Astrocyte of the cerebellum (primary cell): Measurements from ENCODE around the gene SPATA13.

Experiments used
- DNase-seq: peaks from one replicate; pipeline ENCODE4 v3.0.0-alpha.2; 2011; ENCODE audit warnings: low read depth
- H3K4me3 ChIP-seq: 2 replicates; pipeline ENCODE4 v1.5.1; 2011; ENCODE audit warnings: mild to moderate bottlenecking, low read depth, low read length, moderate library complexity
- CTCF ChIP-seq: IDR thresholded peaks from 2 replicates; pipeline ENCODE4 v1.5.1; 2012; ENCODE audit warnings: low read length, low read depth, moderate library complexity, mild to moderate bottlenecking; ENCODE audit errors: missing control alignments
- in situ Hi-C: cut with HindIII; loops from 2 replicates; pipeline ENCODE4 v1.10.0; 2017; ENCODE audit warnings: low sequenced_read_pairs

Gene SPATA13

GRCh38 chr13:24222756-24223155, 62.2 kb downstream of the SPATA13 start:
- in situ Hi-C loops = loop anchor here (25.0 kb wide), 1 partner anchor 185 kb away; no protein-coding TSS in a partner anchor
- TF ChIP-seq CTCF = no peak
- H3K4me3 ChIP-seq = no peak overlapping the region
- no peak for DNase-seq

GRCh38 chr13:24223341-24224231, 63.1 kb downstream of the SPATA13 start:
- no peak overlapping the region for H3K4me3 ChIP-seq
- DNase-seq = no peak
- in situ Hi-C loops = loop anchor here (25.0 kb wide), 1 partner anchor 186 kb away; no protein-coding TSS in a partner anchor
- TF ChIP-seq CTCF = no peak

DNA sequence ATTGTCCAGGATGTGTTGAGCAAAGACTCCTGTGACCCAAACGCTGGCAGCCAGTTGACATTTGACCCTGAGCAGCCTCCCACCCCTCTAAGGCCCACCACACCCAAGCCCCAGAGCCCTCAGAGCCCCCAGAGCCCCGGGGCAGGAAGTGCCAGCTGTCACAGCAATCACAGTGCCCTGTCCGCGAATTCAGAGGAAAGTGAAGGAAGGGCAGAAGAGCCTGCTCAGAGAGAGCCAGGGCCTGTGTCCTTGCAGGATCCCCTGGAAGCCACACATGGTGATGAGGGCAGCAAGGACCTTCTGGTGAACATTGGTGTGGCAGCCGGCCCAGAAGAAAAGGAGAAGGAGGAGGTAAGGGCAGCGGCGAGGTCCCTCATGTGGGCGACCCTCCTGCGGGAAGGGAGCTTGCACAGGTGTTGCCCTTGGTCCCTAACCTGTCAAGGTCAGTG, 63.7 kb downstream of the SPATA13 start:
- H3K4me3 ChIP-seq = no peak overlapping the region
- DNase-seq = no peak
- no peak for TF ChIP-seq CTCF
- in situ Hi-C loops = loop anchor here (25.0 kb wide), 1 partner anchor 187 kb away; no protein-coding TSS in a partner anchor

DNA sequence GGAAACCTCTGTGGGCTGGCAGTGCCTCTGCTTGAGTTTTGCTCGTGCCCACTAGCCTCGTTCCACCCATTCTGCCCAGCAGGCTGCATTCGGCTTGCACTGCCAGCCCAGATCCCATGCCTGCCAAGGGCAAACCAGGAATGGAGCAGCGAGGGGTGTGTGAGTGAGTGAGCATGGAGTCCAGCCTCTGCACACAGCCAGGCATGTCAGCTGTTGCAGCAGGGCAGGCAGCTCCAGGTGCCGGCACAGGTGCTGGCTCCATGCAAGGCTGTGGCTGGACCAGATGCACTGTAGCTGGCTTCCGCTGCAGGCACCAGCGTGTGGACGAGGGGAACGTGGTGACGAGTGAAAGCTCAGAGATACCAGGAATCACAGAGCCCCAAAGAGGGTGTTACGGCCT, 64.5 kb downstream of the SPATA13 start:
- no peak for DNase-seq
- no peak for TF ChIP-seq CTCF
- in situ Hi-C loops = no loop called here
- no peak overlapping the region for H3K4me3 ChIP-seq

GRCh38 chr13:24225930-24226329, 65.4 kb downstream of the SPATA13 start:
- TF ChIP-seq CTCF = no peak
- H3K4me3 ChIP-seq = no peak overlapping the region
- no peak for DNase-seq
- in situ Hi-C loops = no loop called here

DNA sequence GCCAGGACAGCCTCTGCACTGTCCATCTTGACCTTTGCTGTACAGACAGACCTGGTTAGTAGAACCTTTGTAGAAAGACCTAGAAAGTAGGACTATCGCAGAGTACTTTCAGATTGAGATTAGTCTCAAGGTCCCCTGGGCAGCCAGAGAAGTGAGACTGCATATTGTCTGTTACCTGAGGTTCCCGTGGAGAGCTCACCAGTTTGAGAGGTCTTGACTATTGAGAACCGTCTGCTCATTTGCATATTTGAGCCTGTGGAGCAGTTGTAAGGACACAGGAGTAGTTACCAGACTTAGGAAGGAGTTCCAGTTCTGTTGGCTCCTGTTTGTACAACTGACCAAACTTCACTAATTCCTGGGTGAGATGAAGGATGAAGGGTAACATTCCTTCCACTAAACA, 66.2 kb downstream of the SPATA13 start:
- H3K4me3 ChIP-seq = no peak overlapping the region
- in situ Hi-C loops = no loop called here
- TF ChIP-seq CTCF = no peak
- DNase-seq = no peak
